ENCODE measurements around the gene AKT1. TPM values are rescaled to one million over a fixed set of nuclear protein-coding genes. Genes with fewer than 3 reads are reported as not detected.

Gene AKT1
- total and polyA plus RNA-seq, 2 of the 13 experiments (the other 11 are each of a cell fraction or from before 2014, with no cell fraction given), result 96.2 to 116 TPM

DNA sequence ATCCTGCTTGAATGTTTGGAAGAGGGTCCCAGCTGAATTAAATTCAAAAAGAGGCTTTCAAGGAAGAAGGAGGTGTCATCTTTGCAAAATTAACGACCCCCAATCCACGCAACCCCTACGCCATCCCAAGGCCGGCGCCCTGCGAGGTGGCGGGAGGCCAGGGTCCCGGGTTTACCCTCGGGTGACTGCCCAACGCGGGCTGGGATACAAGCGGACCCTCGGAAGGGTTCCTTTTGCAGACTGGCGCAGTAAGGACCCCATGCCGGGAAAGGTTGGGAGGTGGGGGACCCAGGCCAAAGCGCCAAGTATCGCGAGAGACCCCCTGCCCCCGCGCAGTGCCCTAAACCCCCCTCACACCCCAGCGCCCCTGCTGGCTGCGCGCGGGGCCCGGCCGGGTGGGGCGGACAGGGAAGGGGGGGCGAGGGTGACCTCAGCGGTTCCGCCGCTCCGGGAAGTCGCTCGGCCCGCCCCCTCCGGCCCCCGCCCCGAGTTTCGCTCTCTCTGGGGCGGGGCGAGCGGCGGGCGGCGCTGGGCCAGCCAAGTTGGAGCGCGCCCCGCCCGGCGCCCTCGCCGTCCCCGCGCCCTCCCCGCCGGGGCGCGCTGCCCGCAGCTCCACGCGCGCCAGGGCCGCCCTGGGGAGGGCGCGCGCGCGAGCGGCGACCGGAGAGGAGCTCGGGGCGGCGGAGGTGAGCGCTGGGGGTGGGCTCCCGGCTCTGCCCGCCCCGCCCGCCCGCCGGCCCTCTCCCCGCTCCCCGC lies 4.6 kb upstream of the AKT1 start (continued):
- TF ChIP-seq ZNF687 (CRISPR knock-in tag; IDR thresholded peaks at IDR 0.05), result peak; percentile 54
- no peak for TF ChIP-seq HNRNPK (IDR thresholded peaks at IDR 0.05; ENCODE audit: low read depth, low read length, poor library complexity, severe bottlenecking)
- TF ChIP-seq ZNF207 (IDR thresholded peaks at IDR 0.05; ENCODE audit: borderline replicate concordance), result no peak
- no peak for TF ChIP-seq NR2F6 (IDR thresholded peaks at IDR 0.05)
- peak; percentile 28; the same call in 1 of the 2 replicates for TF ChIP-seq NR2F6 (CRISPR knock-in tag; IDR thresholded peaks at IDR 0.05)
- TF ChIP-seq HOXA3 (CRISPR knock-in tag; IDR thresholded peaks at IDR 0.05), result peak; percentile 31; the same call in 1 of the 2 replicates
- peak; percentile 40; the same call in 1 of the 2 replicates for TF ChIP-seq ZNF580 (CRISPR knock-in tag; IDR thresholded peaks at IDR 0.05; ENCODE audit: borderline replicate concordance, low read depth)
- TF ChIP-seq ZNF788 (CRISPR knock-in tag; IDR thresholded peaks at IDR 0.05; ENCODE audit: borderline replicate concordance), result peak; percentile 32; the same call in 1 of the 2 replicates
- TF ChIP-seq ZNF616 (CRISPR knock-in tag; IDR thresholded peaks at IDR 0.05; ENCODE audit: low read depth), result peak; percentile 34; the same call in 1 of the 2 replicates
- TF ChIP-seq ZNF30 (CRISPR knock-in tag; IDR thresholded peaks at IDR 0.05), result no peak
- TF ChIP-seq ZNF451 (CRISPR knock-in tag; IDR thresholded peaks at IDR 0.05), result peak; percentile 76; the same call in 1 of the 2 replicates
- no peak for TF ChIP-seq ATRX (CRISPR knock-in tag; IDR thresholded peaks at IDR 0.05; ENCODE audit: borderline replicate concordance)
- TF ChIP-seq ZNF292 (CRISPR knock-in tag; IDR thresholded peaks at IDR 0.05; ENCODE audit: borderline replicate concordance, low read depth), result no peak
- no peak for TF ChIP-seq ZNF383 (CRISPR knock-in tag; IDR thresholded peaks at IDR 0.05; ENCODE audit: borderline replicate concordance)
- peak; percentile 20; the same call in 1 of the 2 replicates for TF ChIP-seq SALL1 (CRISPR knock-in tag; IDR thresholded peaks at IDR 0.05)
- TF ChIP-seq ZNF282 (IDR thresholded peaks at IDR 0.05; ENCODE audit: partially characterized antibody), result no peak
- no peak for TF ChIP-seq MIER3 (CRISPR knock-in tag; IDR thresholded peaks at IDR 0.05; ENCODE audit: borderline replicate concordance)
- no peak for TF ChIP-seq BORCS8-MEF2B (CRISPR knock-in tag; IDR thresholded peaks at IDR 0.05)
- TF ChIP-seq, protein P1, sequence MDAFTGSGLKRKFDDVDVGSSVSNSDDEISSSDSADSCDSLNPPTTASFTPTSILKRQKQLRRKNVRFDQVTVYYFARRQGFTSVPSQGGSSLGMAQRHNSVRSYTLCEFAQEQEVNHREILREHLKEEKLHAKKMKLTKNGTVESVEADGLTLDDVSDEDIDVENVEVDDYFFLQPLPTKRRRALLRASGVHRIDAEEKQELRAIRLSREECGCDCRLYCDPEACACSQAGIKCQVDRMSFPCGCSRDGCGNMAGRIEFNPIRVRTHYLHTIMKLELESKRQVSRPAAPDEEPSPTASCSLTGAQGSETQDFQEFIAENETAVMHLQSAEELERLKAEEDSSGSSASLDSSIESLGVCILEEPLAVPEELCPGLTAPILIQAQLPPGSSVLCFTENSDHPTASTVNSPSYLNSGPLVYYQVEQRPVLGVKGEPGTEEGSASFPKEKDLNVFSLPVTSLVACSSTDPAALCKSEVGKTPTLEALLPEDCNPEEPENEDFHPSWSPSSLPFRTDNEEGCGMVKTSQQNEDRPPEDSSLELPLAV (CRISPR knock-in tag; conservative IDR thresholded peaks at IDR 0.05; ENCODE audit: low read depth), result no peak
- TF ChIP-seq DPF2 (CRISPR knock-in tag; IDR thresholded peaks at IDR 0.05; ENCODE audit: borderline replicate concordance, low read depth), result no peak; the same call in 1 of the 2 replicates
- no peak for TF ChIP-seq ZNF446 (CRISPR knock-in tag; IDR thresholded peaks at IDR 0.05)
- no peak for TF ChIP-seq ZFP36L2 (CRISPR knock-in tag; IDR thresholded peaks at IDR 0.05)
- TF ChIP-seq ZNF709 (CRISPR knock-in tag; IDR thresholded peaks at IDR 0.05), result 0 out of 2 replicates have a peak, but pooled peaks have one; percentile 37
- peak; percentile 47; the same call in 1 of the 2 replicates for TF ChIP-seq THAP11 (CRISPR knock-in tag; IDR thresholded peaks at IDR 0.05)
- TF ChIP-seq MZF1 (CRISPR knock-in tag; IDR thresholded peaks at IDR 0.05; ENCODE audit: borderline replicate concordance), result no peak
